ENCODE data around the gene RAPGEF5.

GRCh38 chr7:22399091-22399490 lies 42.1 kb upstream of the RAPGEF5 start:
- TF ChIP-seq CTCF (IDR thresholded peaks at IDR 0.05; ENCODE audit: low read length) (no peak), EZH2 (optimal IDR thresholded peaks at IDR 0.05; ENCODE audit: low read depth, low read length) (no peak)
